CD4-positive, alpha-beta T cell treated with Interleukin-17A for 1 hour (primary cell): ENCODE data around the gene PSMC1.
"Not testable (repeated sequence)": the region's sequence is repeated elsewhere in the genome, so short reads cannot be mapped to it uniquely, and the experiment has no call there.

Experiments used
- DNase-seq: peaks from one replicate; pipeline ENCODE4 v3.0.0-alpha.2; 2020

The PSMC1 gene

DNA sequence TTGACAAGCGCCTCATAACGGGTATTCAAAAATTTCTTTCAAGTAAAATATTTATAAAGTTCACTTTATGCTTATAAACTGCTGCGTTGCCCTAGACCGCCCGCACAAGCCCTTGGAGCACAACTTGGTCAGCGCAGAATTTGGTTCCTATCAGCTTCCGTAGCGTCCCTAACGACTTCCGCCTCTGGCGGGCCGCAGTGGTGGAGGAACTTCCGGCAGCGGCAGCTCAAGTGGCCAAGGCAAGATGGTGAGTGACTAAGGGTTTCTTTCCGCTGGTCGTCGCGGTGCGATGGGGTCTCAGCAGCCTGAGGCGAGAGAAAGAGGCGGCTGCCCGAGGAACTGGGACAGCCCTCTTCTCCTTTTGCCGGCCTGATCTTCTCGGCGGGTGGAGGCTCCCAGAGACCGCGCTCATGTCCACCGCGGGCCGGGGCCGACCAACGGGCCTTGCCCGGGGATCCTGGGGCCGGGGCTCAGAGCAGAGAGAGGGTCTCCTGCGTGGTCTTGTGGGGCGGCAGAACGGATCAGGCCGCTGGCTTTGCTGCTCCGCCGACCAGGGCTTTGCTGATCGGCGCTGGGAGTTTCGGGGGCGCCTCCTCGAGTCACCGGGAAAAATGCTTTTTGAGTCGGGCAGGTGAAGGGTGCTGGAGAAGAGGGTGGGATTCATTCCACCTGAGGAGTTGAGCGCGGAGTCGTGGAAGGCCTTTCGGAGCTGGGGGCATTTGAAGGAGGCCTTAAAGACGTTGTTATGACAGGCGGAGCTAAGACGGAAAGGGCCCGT lies at the start of gene PSMC1:
Gene PSMC1 (plus strand): TSS at position 200 of the 778 bp plus-strand sequence. CDS start 45 bp downstream, at position 245.
- peak; percentile 93 for DNase-seq

- DNase-seq = no peak
Measured at GRCh38 chr14:90213099-90213748, 43.1 kb upstream of the PSMC1 start.

DNA sequence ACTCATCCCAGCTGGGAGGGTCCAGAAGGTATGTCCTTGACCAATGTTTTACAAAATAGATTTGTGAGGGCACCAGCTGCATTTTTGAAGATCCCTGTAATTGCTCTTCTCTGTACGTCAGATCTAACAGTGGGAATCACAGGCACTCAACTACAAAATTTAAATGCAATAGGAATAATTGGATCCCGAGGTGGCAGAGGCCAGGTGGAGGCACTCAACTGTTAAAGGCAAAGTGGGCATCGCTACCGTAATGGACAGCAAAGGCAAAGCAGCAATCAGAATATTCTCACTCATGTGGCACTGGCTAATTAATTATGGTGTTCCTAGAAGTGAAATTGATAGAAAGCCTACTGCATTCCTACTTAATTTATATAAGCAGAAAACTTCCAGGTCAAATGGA lies 27.9 kb upstream of the PSMC1 start:
- DNase-seq = no peak

DNA sequence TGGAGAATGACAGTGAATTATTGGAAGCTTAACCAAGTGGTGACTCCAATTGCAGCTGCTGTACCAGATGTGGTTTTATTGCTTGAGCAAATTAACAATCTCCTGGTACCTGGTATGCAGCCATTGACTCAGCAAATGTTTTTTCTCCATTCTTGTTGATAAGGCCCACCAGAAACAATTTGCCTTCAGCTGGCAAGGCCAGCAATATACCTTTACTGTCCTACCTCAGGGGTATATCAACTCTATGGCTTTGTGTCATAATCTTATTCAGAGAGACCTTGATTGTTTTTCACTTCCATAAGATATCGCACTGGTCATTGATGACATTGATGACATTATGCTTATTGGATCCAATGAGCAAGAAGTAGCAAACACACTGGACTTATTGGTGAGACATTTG lies 26.4 kb upstream of the PSMC1 start:
- DNase-seq = not testable (repeated sequence)

- DNase-seq = peak; percentile 62
Measured at GRCh38 chr14:90235179-90235976, 21.0 kb upstream of the PSMC1 start.

DNA sequence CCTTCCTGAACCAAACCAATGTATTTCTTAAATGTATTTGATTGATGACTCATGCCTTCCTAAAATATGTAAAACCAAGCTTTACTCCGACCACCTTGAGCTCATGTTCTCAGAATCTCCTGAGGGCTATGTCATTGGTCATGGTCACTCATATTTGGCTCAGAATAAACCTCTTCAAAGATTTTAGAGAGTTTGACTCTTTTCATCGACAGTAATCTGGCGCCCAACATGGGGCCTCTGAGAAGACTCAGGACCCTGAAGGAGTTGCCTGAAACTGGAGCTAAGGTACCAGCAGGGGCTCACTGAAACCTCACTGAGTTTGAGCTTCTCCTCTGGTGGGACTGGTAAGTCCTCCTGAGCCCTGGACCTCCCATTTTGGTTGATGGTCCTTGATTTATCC lies 17.2 kb upstream of the PSMC1 start:
- no peak for DNase-seq

DNA sequence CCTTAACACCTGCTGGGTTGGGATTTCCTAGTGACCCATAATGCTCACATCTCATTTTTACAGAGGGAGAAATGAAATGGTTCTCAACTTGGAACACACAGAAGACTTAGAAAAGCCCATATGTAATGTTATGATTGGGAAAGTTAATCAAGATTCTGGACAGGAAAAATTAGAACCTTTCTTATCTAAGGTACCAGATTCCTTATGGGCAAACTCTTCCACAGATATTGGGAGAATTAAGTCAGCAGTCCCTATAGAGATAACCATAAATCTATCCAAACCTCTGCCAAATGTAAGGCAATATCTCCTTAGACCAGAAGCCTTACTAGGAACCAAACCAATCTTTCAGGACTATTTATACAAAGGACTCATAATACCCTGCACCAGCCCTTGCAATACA lies 13.9 kb upstream of the PSMC1 start:
- no peak for DNase-seq

DNA sequence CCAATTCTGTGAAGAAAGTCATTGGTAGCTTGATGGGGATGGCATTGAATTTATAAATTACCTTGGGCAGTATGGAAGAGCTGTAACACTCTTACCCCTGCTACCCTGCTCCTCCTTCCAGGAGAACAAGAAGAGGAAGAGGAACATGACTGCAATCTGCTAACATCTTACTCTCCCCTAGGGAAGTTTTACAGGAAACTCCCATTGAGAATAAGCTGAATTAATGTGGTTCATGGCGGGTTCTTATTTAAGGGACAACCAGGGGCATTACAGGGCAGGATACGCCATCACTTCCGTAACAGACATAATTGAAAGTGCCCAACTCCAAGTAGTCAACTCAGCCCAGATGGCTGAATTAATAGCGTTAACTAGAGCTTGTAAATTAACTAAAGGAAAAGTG lies 9.4 kb upstream of the PSMC1 start:
- DNase-seq = no peak

DNA sequence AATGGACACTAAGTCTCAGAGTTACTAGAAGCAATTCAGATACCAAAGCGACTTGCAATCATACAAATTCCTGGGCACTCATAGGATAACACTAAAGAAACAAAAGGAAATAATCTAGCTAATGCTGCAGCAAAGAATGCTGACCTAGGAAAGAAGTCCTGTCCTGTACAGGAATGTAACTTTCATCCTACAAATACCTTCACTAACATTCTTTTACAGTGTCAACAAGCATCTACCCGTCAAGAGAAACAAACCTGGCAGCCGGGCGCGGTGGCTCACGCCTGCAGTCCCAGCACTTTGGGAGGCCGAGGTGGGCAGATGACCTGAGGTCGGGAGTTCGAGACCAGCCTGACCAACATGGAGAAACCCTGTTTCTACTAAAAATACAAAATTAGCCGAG lies 8.9 kb upstream of the PSMC1 start:
- DNase-seq = not testable (repeated sequence)

DNA sequence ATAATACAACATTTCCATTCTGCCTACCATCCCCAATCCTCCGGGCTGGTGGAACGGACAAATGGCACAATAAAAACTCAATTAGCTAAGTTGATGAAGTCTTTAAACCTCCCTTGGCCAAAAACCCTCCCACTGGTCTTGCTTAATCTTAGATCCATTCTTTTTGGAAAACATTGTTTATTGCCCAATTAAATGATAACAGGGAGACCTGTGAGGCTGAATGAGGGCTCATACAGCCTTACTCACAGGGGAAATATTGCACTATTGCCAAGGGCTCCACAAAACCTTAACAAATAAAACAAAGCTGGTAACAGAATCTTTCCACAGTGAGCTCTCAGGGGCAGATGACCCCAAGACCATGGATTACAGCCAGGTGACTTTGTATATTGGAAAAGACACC lies 7.8 kb upstream of the PSMC1 start:
- no peak for DNase-seq

DNA sequence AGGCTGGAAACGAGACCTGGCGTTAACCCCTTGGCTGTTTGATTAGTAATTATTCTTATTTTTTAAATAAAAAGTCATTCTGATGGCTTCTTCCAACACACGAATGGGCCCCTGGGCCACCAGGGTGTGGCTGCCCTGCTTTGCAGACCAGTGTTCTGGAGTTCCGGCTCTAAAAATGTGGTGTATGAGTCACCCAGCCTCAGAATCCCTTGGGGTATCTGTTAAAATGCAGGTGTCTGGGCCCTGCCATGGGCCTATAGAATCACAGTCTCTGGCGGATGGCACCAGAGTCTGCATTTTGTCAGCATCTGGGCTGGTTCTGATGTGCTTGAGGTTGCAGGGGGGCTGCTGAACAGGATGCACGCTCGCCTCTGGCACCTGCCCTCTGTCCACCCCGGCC lies 2.5 kb upstream of the PSMC1 start:
- no peak for DNase-seq

- DNase-seq = no peak
Measured at GRCh38 chr14:90255871-90256270, 482 bp upstream of the PSMC1 start.

DNA sequence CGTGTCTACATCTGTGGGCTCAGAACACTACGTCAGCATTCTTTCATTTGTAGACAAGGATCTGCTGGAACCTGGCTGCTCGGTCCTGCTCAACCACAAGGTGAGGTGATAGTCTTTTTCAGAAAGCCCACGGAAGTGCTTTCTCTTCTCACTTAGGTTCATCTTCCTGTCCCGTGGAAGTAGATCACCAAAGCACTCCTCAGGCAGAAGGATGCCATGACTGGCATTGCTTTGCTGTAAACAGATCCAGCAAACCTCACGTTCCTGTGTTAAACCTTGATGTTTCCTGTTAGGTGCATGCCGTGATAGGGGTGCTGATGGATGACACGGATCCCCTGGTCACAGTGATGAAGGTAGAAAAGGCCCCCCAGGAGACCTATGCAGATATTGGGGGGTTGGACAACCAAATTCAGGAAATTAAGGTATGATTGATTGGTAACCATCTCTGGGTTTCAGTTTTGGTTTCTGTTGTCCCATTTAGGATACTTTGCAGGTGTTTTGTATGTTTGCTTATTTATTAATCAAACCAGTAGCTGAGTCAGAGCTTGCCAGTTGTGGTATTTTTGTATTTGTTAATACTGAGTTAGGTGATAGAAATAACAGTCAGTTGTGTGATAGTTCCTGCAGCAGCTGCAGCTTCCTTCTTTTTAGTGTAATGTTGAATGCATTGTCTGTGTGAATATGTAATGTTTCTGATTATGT lies 7.5 kb downstream of the PSMC1 start:
- no peak for DNase-seq

DNA sequence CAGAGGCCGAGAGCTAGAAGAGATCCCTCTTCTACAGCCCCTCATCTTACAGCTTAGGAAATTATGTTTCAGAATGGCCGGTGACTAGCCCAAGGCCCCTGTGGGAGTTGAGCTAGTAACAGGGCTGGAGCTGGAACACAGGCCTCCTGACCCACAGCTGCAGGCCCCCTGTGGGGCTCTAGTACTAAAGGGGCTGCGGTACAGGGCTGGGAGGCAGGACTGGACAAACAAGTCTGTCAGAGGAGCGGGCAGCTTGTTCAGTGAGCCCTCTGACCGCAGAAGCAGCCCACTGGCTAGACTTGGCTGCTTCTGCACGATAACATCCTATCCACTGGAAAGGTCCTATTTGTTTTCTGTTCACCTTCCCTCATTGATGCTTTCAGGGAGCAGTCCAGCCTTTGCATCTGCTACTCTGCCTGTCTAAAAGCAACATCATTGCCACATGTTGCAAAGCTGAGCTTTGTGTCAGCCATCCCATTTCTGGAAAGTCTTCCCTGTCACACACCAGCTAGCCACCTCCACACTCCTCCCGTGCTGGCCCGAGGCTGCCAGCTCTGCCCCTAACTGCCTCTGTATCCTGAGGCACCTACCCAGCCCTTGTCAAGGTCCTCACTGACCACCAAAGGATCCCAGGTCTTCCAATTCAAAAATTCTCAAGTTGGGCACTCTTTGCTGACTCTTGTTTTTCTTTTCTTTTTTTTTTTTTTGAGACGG lies 10.2 kb downstream of the PSMC1 start:
- no peak for DNase-seq

- no peak for DNase-seq
Measured at GRCh38 chr14:90268420-90268819, 12.1 kb downstream of the PSMC1 start.

DNA sequence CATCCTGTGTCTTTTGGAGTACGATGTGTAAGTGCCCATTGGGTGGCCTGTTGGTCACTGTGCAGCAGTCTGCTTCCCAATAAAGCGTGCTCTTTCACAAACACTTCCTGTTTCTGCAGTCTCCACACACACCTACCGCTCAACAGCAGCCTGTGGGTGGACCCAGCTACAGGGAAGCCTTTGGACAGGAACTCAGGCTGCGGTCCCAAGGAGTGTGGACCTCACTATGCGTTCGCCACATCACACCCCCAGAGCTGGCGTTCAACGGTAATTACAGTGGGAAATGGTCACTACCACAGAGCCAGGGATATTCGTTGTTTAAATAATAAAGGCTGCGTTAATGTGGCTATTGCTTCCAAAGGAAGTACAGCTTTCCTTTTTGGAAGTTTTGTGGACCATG lies 16.2 kb downstream of the PSMC1 start:
- DNase-seq = no peak

DNA sequence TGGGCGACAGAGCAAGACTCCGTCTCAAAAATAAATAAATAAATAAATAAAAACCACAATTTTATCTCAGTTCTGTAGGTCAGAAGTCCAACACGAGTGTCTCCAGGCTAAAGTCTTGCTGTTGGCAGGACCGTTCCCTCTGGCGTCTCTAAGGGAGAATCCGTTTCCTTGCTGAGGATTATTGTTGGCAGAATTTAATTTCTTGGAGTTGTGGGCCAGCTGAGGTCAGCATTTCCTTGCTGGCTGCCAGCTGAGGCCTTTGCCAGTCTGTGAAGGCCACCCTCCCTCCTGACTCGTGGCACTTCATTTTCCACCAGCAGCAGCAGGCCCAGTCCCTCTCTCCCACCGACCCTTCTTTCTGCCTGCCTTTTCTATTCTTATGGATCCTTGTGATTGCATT lies 17.2 kb downstream of the PSMC1 start:
- DNase-seq = no peak

GRCh38 chr14:90274019-90274418 lies 17.7 kb downstream of the PSMC1 start:
- DNase-seq = no peak

DNA sequence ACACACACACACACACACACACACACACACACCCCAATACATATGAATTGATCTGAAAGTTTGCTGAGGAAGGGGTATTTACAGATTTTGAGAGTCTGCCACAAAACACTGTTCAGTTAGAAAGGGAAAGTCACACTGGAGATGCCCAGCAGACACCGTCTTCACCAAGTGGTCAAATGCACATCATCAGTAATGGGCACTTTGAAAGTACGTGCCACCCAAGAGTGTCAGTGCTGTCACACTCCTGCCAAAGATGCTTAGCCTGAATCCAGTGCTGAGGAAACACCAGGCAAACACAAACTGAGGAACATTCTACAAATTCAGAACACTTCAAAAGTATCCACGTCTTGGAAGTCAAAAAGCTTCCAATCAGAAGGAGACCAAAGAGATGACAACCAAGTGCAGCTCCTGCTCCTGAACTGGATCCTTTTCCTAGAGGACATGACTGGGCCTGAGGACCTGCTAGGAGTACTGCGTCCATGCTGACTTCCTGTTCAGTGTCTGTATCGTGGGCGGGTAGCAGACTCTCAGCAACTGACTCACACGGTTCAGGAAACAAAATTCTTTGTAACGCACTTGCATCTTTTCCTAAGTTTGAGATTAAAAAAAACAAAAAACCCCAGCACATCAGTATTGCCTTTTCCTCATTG lies 18.6 kb downstream of the PSMC1 start:
- DNase-seq = no peak

- no peak for DNase-seq
Measured at GRCh38 chr14:90275458-90275814, 19.1 kb downstream of the PSMC1 start.

- no peak for DNase-seq
Measured at GRCh38 chr14:90275820-90276219, 19.5 kb downstream of the PSMC1 start.
